HepG2 (cell line): ENCODE data around the gene DPH2. TPM values are rescaled to one million over a fixed set of nuclear protein-coding genes. Genes with fewer than 3 reads are reported as not detected.

Experiments used
- ARID5B ChIP-seq: IDR thresholded peaks from 2 replicates; pipeline ENCODE4 v1.4.0; 2020; ENCODE audit warnings: mild to moderate bottlenecking, missing genetic modification reagents
- CHD4 ChIP-seq: fragments of 200-600 bp; sonication (generic); IDR thresholded peaks from 2 replicates; pipeline ENCODE4 v1.7.0; 2017; ENCODE audit warnings: mild to moderate bottlenecking, low read length, borderline replicate concordance
- DPF2 ChIP-seq: sonication (generic); formaldehyde crosslinking; IDR thresholded peaks from 2 replicates; pipeline ENCODE4 v1.4.0; 2020; ENCODE audit warnings: mild to moderate bottlenecking, low read depth, missing genetic modification reagents, borderline replicate concordance
- FOXK1 ChIP-seq: sonication (generic); formaldehyde crosslinking; IDR thresholded peaks from 2 replicates; pipeline ENCODE4 v1.4.0; 2020; ENCODE audit warnings: low read depth, missing genetic modification reagents, borderline replicate concordance
- KAT8 ChIP-seq: IDR thresholded peaks from 2 replicates; pipeline ENCODE4 v1.6.1; 2016; ENCODE audit warnings: missing genetic modification reagents, missing compliant biosample characterization
- KDM3A ChIP-seq: IDR thresholded peaks from 2 replicates; pipeline ENCODE4 v1.6.1; 2018; ENCODE audit warnings: low read depth, missing compliant biosample characterization
- MAF1 ChIP-seq: sonication (generic); formaldehyde crosslinking; IDR thresholded peaks from 2 replicates; pipeline ENCODE4 v1.5.0; 2020; ENCODE audit warnings: missing genetic modification reagents, borderline replicate concordance
- MAZ ChIP-seq, 2 experiments: sonication (generic) in 1 of 2; formaldehyde crosslinking in 1 of 2; IDR thresholded peaks; 2 replicates each; pipeline versions ENCODE4 v1.5.0 to v1.6.1; 2012 to 2020; ENCODE audit warnings: low read depth in 2 of 2, mild to moderate bottlenecking in 2 of 2, borderline replicate concordance in 1 of 2, improper control_type of control experiment in 1 of 2, low read length in 1 of 2, missing genetic modification reagents in 1 of 2, moderate library complexity in 1 of 2
- RAD21 ChIP-seq: fragments of 450-650 bp; formaldehyde crosslinking; IDR thresholded peaks from 2 replicates; pipeline ENCODE4 v1.5.0; 2020; ENCODE audit warnings: mild to moderate bottlenecking
- TIGD3 ChIP-seq: sonication (generic); formaldehyde crosslinking; IDR thresholded peaks from 2 replicates; pipeline ENCODE4 v1.5.1; 2020; ENCODE audit warnings: mild to moderate bottlenecking, missing genetic modification reagents, borderline replicate concordance
- ZNF543 ChIP-seq: sonication (generic); formaldehyde crosslinking; IDR thresholded peaks from 2 replicates; pipeline ENCODE4 v1.4.0; 2020; ENCODE audit warnings: mild to moderate bottlenecking, missing genetic modification reagents
- ZNF557 ChIP-seq: sonication (generic); formaldehyde crosslinking; IDR thresholded peaks from 2 replicates; pipeline ENCODE4 v1.4.0; 2020; ENCODE audit warnings: missing genetic modification reagents
- ZNF616 ChIP-seq: sonication (generic); formaldehyde crosslinking; IDR thresholded peaks from 2 replicates; pipeline ENCODE4 v1.5.0; 2020; ENCODE audit warnings: low read depth, mild to moderate bottlenecking, missing genetic modification reagents
- ZNF639 ChIP-seq: conservative IDR thresholded peaks from 2 replicates; pipeline ENCODE4 v1.6.1; 2018; ENCODE audit warnings: missing genetic modification reagents
- ZNF644 ChIP-seq: IDR thresholded peaks from 2 replicates; pipeline ENCODE4 v1.6.1; 2016; ENCODE audit warnings: low read depth
- ZNF709 ChIP-seq: sonication (generic); formaldehyde crosslinking; IDR thresholded peaks from 2 replicates; pipeline ENCODE4 v1.5.0; 2020; ENCODE audit warnings: mild to moderate bottlenecking, missing genetic modification reagents
- ZSCAN5A ChIP-seq: sonication (generic); formaldehyde crosslinking; IDR thresholded peaks from 2 replicates; pipeline ENCODE4 v1.8.0; 2022; ENCODE audit warnings: mild to moderate bottlenecking, missing genetic modification reagents, borderline replicate concordance
- polyA plus RNA-seq, 8 experiments: library from polyadenylated mRNA; depleted of rRNA in 3 of 8; stranded (reverse) in 7 of 8; unstranded in 1 of 8; fragments of >200 nt; fragmentation: Illumina TruSeq in 4 of 8; extraction: Trizol in 4 of 8; gene quantifications; 2 replicates each; pipeline versions ENCODE4 v1.2.1 to v1.2.3, GENCODE V29; 2011 to 2016; ENCODE audit warnings: low read depth in 4 of 8, missing spikeins in 1 of 8, mixed read lengths in 1 of 8; ENCODE audit not compliant: insufficient read depth in 1 of 8
- total RNA-seq, 5 experiments: library from RNA; depleted of rRNA; stranded (reverse); fragments of >200 nt; fragmentation: Illumina TruSeq; extraction: Trizol; gene quantifications; 2 replicates each; pipeline ENCODE4 v1.2.3, GENCODE V29; 2016; ENCODE audit warnings: low read depth in 1 of 5
- TF ChIP-seq, protein P1 (sequence below): sonication (generic); formaldehyde crosslinking; IDR thresholded peaks from 2 replicates; pipeline ENCODE4 v1.5.1; 2020; ENCODE audit warnings: missing genetic modification reagents, mild to moderate bottlenecking, borderline replicate concordance

DPH2 gene
- total and polyA plus RNA-seq, 2 of the 13 experiments (the other 11 are each of a cell fraction or from before 2014, with no cell fraction given) = 32.2 to 38.3 TPM

GRCh38 chr1:43934101-43934985 is 35.5 kb upstream of the DPH2 start (continued):
- TF ChIP-seq KDM3A (CRISPR knock-in tag) = 0 out of 2 replicates have a peak, but pooled peaks have one; percentile 28
- TF ChIP-seq MAZ (IDR thresholded peaks at IDR 0.05; ENCODE audit: borderline replicate concordance, low read depth, low read length) = peak; percentile 30; the same call in 1 of the 2 replicates
- no peak for TF ChIP-seq MAZ (CRISPR knock-in tag; IDR thresholded peaks at IDR 0.05; ENCODE audit: low read depth)
- no peak for TF ChIP-seq TIGD3 (CRISPR knock-in tag)
- no peak for TF ChIP-seq CHD4
- peak; percentile 75 for TF ChIP-seq RAD21 (CRISPR knock-in tag)
- TF ChIP-seq FOXK1 (CRISPR knock-in tag) = 0 out of 2 replicates have a peak, but pooled peaks have one; percentile 20
- TF ChIP-seq, protein P1, sequence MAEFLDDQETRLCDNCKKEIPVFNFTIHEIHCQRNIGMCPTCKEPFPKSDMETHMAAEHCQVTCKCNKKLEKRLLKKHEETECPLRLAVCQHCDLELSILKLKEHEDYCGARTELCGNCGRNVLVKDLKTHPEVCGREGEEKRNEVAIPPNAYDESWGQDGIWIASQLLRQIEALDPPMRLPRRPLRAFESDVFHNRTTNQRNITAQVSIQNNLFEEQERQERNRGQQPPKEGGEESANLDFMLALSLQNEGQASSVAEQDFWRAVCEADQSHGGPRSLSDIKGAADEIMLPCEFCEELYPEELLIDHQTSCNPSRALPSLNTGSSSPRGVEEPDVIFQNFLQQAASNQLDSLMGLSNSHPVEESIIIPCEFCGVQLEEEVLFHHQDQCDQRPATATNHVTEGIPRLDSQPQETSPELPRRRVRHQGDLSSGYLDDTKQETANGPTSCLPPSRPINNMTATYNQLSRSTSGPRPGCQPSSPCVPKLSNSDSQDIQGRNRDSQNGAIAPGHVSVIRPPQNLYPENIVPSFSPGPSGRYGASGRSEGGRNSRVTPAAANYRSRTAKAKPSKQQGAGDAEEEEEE (CRISPR knock-in tag) = no peak
- no peak for TF ChIP-seq ZNF709 (CRISPR knock-in tag)
- no peak for TF ChIP-seq ZNF639 (CRISPR knock-in tag)
- TF ChIP-seq DPF2 = no peak
- no peak; the same call in 1 of the 2 replicates for TF ChIP-seq ARID5B (CRISPR knock-in tag)
- no peak for TF ChIP-seq ZSCAN5A (CRISPR knock-in tag)
- no peak for TF ChIP-seq ZNF543 (CRISPR knock-in tag)
- TF ChIP-seq ZNF616 = no peak
- 0 out of 2 replicates have a peak, but pooled peaks have one; percentile 9 for TF ChIP-seq MAF1 (CRISPR knock-in tag)
- no peak for TF ChIP-seq ZNF557
- TF ChIP-seq KAT8 (CRISPR knock-in tag) = 0 out of 2 replicates have a peak, but pooled peaks have one; percentile 2
- 0 out of 2 replicates have a peak, but pooled peaks have one; percentile 37 for TF ChIP-seq ZNF644
